ENCODE results near the gene SKA2. TPM values are rescaled to one million over a fixed set of nuclear protein-coding genes. Genes with fewer than 3 reads are reported as not detected.
A peak's percentile ranks its signal among the peaks of the same experiment; 100 is the strongest.

Gene SKA2
- total RNA-seq, 1 donor from 2014 or later = 44.3 TPM

DNA sequence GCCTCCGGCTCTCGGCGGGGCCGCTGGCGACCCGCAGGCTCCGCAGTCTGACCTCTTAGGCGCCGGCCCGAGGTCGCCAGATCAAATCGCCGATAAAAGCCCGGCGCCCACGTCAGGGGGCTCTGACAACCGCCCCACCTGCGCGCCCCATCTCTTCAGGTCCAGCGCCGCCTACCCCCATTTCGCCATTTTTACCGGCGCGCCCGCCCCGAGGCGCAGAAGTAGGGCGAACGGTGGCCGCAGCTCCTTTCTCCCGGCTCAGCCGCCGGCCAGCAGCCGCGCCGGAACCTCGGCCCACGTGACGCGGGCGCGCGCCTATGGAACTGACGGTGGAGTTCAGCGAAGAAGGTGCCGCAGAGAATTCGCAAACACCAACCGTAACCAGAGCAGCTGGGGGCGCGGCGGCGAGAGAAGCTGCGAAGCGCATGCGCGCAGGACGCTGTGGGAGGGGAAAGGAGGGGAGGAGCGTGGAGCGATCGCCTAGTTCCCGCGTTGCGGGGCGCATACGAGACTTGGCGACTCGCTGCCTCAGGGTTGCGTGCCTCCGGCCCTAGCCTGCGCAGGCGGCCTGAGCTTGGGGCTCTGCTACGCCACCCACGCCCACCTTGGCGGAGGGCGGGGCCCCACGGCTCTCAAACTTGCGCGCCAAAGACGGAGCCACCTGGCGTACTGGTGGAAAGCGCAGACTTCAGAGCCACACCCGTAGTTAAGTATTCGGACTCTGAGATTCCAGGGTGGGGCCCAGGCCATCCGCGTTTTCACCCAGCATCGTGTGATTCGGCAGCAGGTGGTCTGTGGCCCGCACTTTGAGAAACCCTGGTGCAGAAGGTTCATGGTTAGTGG is 48.3 kb downstream of the SKA2 start, which contains the start of gene TRIM37:
TRIM37 (minus strand) TSS at position 418 of the 843 bp plus-strand sequence. CDS start 419 bp downstream, outside the sequence.
- peak within 1 kb of the TSS; percentile 72 for H3K27ac Mint-ChIP-seq (ENCODE audit: unreplicated experiment)

DNA sequence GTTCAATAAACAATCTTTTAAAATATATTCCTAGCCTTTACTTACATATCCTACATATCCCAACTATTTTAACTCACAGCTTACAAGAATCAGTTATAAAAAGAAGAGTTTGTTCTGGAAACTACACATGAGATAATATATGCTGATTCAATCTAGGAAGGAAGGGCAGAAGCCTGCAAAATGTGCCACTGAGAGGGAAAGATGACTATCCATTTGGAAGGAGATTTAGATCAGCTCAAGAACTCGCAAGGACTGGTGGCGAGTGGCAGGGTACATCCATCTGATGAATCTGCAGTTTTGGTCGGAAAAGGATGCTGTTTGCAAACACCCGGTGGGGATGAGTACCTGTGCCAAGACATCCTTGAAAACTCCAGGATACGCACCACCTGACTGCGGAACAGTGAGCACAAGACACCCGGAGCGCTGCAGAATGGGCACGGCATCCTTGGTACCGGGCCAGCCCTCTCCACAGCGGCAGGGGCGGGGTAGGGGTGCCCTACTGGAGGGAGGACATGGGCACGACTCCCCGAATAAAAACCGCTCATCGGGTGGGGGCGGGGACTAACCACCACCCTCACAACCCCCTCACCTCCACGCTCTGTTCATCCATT is 49.0 kb downstream of the SKA2 start:
- peaks cover 9% of the 10 kb centered on the region for H3K36me3 Mint-ChIP-seq (ENCODE audit: low read depth, unreplicated experiment)
- peak overlapping the region; percentile 92 for H3K4me3 Mint-ChIP-seq (ENCODE audit: unreplicated experiment)
- no peaks in the 10 kb centered on the region for H3K9me3 Mint-ChIP-seq (ENCODE audit: unreplicated experiment)
- peaks cover 4% of the 10 kb centered on the region for H3K4me1 Mint-ChIP-seq (ENCODE audit: unreplicated experiment)
- H3K27ac Mint-ChIP-seq (ENCODE audit: unreplicated experiment) = peak overlapping the region; percentile 39
- H3K27me3 Mint-ChIP-seq (ENCODE audit: unreplicated experiment) = no peaks in the 10 kb centered on the region
- DNase-seq (ENCODE audit: low spot score) = peak; percentile 37
- TF ChIP-seq, protein P1, sequence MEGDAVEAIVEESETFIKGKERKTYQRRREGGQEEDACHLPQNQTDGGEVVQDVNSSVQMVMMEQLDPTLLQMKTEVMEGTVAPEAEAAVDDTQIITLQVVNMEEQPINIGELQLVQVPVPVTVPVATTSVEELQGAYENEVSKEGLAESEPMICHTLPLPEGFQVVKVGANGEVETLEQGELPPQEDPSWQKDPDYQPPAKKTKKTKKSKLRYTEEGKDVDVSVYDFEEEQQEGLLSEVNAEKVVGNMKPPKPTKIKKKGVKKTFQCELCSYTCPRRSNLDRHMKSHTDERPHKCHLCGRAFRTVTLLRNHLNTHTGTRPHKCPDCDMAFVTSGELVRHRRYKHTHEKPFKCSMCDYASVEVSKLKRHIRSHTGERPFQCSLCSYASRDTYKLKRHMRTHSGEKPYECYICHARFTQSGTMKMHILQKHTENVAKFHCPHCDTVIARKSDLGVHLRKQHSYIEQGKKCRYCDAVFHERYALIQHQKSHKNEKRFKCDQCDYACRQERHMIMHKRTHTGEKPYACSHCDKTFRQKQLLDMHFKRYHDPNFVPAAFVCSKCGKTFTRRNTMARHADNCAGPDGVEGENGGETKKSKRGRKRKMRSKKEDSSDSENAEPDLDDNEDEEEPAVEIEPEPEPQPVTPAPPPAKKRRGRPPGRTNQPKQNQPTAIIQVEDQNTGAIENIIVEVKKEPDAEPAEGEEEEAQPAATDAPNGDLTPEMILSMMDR (IDR thresholded peaks at IDR 0.05; ENCODE audit: unreplicated experiment) = no peak

More for the DNA sequence above, 48.3 kb downstream of the SKA2 start, which contains the start of gene TRIM37:
- H3K36me3 Mint-ChIP-seq (ENCODE audit: low read depth, unreplicated experiment) = peaks cover 9% of the 10 kb centered on the region
- no peaks in the 10 kb centered on the region for H3K27me3 Mint-ChIP-seq (ENCODE audit: unreplicated experiment)
- H3K4me1 Mint-ChIP-seq (ENCODE audit: unreplicated experiment) = peaks cover 4% of the 10 kb centered on the region
- peak within 1 kb of the TSS; percentile 92 for H3K4me3 Mint-ChIP-seq (ENCODE audit: unreplicated experiment)
- no peaks in the 10 kb centered on the region for H3K9me3 Mint-ChIP-seq (ENCODE audit: unreplicated experiment)
- peak; percentile 99 for DNase-seq (ENCODE audit: low spot score)
- TF ChIP-seq, protein P1 (IDR thresholded peaks at IDR 0.05; ENCODE audit: unreplicated experiment) = no peak

DNA sequence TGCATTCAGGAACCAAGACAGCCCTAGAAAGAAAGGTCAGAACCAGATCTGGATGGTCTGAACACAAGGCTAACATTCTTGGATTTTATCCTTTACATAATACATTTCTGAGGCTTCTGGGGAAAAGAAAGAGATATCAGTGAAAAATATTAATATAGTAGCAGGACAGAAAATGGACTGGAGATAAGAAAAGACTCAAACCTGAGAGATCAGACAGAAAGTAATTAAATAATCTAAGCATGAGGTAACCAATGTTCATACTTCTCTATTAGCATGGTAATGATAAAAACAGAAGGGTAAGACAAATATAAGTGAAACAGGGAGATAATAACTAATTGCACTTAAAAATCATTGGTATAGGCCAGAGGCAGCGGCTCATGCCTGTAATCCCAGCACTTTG is 53.8 kb downstream of the SKA2 start:
- H3K9me3 Mint-ChIP-seq (ENCODE audit: unreplicated experiment) = no peaks in the 10 kb centered on the region
- H3K4me1 Mint-ChIP-seq (ENCODE audit: unreplicated experiment) = peaks cover 4% of the 10 kb centered on the region
- peak overlapping the region; percentile 10 for H3K27ac Mint-ChIP-seq (ENCODE audit: unreplicated experiment)
- DNase-seq (ENCODE audit: low spot score) = no peak
- H3K4me3 Mint-ChIP-seq (ENCODE audit: unreplicated experiment) = no peak overlapping the region
- TF ChIP-seq, protein P1 (IDR thresholded peaks at IDR 0.05; ENCODE audit: unreplicated experiment) = no peak
- H3K36me3 Mint-ChIP-seq (ENCODE audit: low read depth, unreplicated experiment) = peaks cover 9% of the 10 kb centered on the region
- H3K27me3 Mint-ChIP-seq (ENCODE audit: unreplicated experiment) = no peaks in the 10 kb centered on the region

DNA sequence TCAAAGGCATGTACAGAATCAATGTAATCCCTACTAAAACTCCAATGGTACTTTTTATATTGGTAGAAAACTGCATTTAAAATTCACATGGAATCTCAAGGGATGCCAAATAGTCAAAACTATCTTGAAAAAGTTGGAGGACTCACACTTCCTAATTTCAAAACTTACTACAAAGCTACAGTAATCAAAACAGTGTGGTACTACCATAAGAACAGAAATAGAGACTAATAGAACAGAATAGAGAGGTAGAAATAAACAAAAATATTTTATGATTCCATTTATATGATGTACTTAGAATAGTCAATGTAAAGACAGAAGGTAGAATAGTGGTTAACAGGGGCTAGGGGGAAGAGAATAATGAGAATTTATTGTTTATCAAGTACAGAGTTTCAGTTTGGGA is 57.1 kb downstream of the SKA2 start:
- no peak overlapping the region for H3K4me3 Mint-ChIP-seq (ENCODE audit: unreplicated experiment)
- no peaks in the 10 kb centered on the region for H3K9me3 Mint-ChIP-seq (ENCODE audit: unreplicated experiment)
- H3K4me1 Mint-ChIP-seq (ENCODE audit: unreplicated experiment) = no peaks in the 10 kb centered on the region
- DNase-seq (ENCODE audit: low spot score) = no peak
- H3K27me3 Mint-ChIP-seq (ENCODE audit: unreplicated experiment) = no peaks in the 10 kb centered on the region
- TF ChIP-seq, protein P1 (IDR thresholded peaks at IDR 0.05; ENCODE audit: unreplicated experiment) = no peak
- peaks cover 5% of the 10 kb centered on the region for H3K36me3 Mint-ChIP-seq (ENCODE audit: low read depth, unreplicated experiment)
- no peak overlapping the region for H3K27ac Mint-ChIP-seq (ENCODE audit: unreplicated experiment)

Measured in endothelial cell (in vitro differentiated cells).